GM10248 (cell line): ENCODE results near the gene ACY1.

ENCODE experiments used
- CTCF ChIA-PET: fragments of 300-600 bp; sonication (Branson Sonifier 250); formaldehyde crosslinking; extraction: SDS; loops from one replicate; lab custom pipeline; 2021; ENCODE audit warnings: antibody characterized with exemption; lab: Yijun Ruan, JAX
- POLR2A ChIA-PET: fragments of 350-650 bp; sonication (Branson Sonifier 250); formaldehyde crosslinking; extraction: SDS; loops from one replicate; lab custom pipeline; 2020; ENCODE audit warnings: antibody characterized with exemption; lab: Yijun Ruan, JAX
- DNase-seq: peaks from one replicate; pipeline ENCODE4 v3.0.0; 2012; ENCODE audit errors: extremely low spot score
- TF ChIP-seq, protein P1 (sequence below): IDR thresholded peaks from 2 replicates; pipeline ENCODE4 v1.5.1; 2012; ENCODE audit warnings: mild to moderate bottlenecking, low read depth; ENCODE audit errors: extremely low read depth, missing control alignments, control extremely low read depth

The ACY1 gene

DNA sequence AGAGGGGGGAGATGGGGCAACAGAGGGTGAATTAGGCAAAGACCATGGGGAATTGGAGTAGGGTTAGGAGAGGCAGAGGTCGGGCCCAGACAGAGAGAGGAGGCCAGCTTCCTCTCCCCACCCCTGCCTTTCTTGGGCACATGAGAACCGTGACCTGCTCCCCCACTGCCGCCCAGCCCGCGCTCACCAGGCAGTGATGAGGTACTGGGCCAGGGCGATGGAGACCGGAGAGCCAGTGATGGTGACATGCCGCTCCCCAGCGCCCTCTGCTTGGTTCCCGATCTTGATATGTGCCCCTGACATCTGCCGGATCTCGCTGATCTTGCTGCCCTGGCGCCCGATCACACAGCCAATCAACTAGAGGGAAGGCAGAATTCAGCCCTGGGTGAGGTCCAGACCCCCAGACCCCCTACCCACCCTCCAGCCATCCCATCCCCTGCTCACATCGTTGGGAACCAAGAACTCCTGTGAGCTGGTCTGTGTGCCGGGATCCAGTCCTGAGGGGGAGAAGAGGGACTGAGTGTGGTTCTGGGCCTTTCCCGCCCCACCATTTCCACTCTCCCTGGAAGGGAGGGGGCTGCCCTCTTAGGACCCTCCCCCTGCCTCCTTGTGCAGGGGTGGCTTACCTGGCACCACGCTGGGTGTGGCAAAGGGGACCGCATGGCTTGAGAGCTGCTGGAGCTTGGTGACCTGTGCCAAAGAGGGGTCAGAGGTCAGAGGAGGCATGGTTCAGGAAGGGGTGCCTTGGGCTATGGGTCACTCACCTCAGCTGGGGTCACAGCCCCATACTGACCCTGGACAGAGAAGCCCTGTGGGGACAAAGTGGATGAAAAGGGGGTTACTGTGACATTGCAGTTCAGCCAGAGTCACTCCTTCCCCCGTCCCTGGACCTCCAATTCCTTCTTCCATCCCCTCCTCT is 24.5 kb upstream of the ACY1 start:
- ChIA-PET POLR2A (no interaction called here), CTCF (interaction anchor here (1.2 to 1.7 kb wide), 3 partner anchors 15 to 17 kb away, joined by 4 to 5 read pairs (median 5); partner anchors contain the start of genes ABHD14A, ABHD14B and RRP9)
- TF ChIP-seq, protein P1, sequence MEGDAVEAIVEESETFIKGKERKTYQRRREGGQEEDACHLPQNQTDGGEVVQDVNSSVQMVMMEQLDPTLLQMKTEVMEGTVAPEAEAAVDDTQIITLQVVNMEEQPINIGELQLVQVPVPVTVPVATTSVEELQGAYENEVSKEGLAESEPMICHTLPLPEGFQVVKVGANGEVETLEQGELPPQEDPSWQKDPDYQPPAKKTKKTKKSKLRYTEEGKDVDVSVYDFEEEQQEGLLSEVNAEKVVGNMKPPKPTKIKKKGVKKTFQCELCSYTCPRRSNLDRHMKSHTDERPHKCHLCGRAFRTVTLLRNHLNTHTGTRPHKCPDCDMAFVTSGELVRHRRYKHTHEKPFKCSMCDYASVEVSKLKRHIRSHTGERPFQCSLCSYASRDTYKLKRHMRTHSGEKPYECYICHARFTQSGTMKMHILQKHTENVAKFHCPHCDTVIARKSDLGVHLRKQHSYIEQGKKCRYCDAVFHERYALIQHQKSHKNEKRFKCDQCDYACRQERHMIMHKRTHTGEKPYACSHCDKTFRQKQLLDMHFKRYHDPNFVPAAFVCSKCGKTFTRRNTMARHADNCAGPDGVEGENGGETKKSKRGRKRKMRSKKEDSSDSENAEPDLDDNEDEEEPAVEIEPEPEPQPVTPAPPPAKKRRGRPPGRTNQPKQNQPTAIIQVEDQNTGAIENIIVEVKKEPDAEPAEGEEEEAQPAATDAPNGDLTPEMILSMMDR = no peak
- DNase-seq = no peak

DNA sequence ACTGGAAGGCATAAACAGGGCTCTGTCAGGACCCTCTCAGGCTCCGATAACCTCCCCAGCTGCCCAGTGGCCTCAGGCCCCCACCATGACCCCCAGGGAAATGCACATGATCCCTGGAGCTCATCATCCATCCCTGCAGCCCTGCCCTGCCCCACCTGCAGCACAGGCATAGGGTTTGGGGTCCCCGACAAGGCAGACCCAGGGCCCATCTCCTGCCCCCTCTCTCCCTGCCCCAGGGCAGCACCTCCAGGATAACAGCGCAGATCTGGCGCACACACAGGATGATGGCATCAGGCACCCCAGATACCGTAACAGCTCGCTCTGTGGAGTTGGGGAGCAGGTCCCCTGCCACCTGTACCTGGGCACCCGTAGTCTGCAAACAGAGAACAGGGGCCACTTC is 23.7 kb upstream of the ACY1 start:
- ChIA-PET POLR2A (no interaction called here), CTCF (interaction anchor here (0.9 to 1.2 kb wide), 2 partner anchors 14 to 18 kb away, joined by 4 read pairs; partner anchors contain the start of genes ABHD14B and RRP9)
- TF ChIP-seq, protein P1 = no peak
- no peak for DNase-seq

DNA sequence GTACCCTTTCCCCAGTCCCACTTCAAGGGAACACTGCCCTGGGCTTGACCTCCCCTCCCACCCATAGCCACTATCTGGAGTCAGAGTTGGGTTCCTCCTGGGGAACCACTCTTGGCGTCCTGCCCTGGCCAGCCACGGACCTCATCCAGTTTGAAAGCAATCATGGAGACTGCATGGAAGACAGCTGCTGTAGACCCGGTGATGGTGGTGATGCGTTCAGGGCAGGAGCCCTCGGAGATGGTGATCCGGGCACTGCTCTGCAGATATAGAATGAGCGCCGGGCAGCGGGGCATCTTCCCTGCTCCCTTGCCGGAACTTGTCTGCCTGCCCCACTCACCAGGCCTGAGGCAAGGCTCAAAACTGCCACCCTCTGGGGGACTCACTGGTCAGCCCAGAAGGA is 22.9 kb upstream of the ACY1 start:
- no peak for DNase-seq
- TF ChIP-seq, protein P1 = no peak
- POLR2A ChIA-PET = no interaction called here
- CTCF ChIA-PET = interaction anchor here (0.9 to 5.9 kb wide), 3 partner anchors 13 to 19 kb away, joined by 4 to 43 read pairs (median 4); partner anchors contain the start of genes ABHD14A, ABHD14B and RRP9

DNA sequence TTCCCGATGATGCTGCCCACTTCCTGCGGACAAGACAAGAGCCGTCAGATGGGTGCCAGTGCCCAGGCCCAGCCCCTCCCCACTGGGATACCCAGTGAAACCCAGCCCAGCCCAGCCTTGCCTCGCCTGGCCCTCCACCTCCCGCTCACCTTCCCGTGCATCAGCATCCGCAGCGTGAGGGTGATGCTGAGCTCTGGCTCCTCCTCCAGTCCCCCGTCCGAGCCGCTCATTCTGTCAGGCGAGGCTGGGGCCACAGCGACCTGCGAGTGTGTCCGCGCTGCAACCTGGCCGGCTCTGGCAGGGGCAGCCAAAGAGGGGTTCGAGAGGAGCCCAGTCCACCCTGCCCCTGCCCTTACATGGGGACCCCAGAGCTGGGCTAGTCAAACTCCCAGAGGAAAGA is 22.3 kb upstream of the ACY1 start:
- TF ChIP-seq, protein P1 = no peak
- no peak for DNase-seq
- ChIA-PET CTCF (interaction anchor here (4.0 to 5.9 kb wide), 2 partner anchors 13 to 19 kb away, joined by 26 to 43 read pairs; partner anchors contain the start of genes ABHD14A, ABHD14B, PARP3 and RRP9), POLR2A (interaction anchor here (0.6 kb wide), 1 partner anchor 29 kb away, joined by 4 read pairs; no protein-coding TSS in a partner anchor)

DNA sequence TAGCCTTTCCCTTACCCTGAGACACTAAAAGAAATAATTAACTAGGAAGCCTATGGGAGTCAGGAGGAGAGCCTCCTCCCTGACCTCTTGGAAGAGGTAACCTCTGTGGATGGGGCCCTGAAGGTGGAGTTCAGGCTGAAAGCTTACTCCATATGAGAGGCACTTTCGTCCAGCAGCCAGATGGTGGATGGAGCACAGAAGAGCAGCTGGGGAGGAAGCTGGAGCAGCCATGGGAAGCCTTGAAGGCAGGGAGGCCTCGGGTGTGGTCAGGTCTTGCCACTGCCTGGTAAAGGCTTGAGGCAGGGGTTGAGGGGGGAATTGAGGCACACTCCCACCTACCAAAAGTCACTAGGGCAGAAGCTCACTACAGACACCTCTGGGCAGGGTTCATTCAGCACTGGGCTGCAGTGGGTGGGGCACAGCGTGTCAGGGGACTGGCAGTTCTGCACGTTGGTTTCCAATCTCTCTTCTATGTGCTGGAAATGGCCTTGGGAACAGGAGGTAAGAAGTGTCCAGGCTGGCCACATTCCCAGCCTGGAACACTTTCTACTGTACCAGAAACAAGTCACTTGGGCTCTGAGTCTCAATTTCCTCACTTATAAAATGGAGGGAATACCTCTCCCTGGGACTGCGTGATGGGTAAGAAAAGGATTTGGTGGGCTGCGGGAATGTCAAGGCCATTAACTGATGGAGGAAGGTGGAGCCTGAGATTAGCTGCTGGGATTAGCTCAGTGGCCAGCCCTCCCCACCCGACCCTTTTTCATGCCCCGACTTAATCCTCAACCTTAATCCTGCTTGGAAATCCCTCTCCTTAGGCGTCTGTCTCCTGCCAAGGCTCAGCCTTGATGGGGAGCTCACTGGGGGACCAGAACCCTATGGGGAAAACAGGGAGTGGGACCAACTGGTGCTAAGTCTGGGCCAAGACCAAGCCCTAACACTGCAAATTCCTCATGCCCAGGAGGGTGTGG is 21.4 kb upstream of the ACY1 start:
- ChIA-PET POLR2A (interaction anchor here (0.5 to 0.7 kb wide), 2 partner anchors 22 to 588 kb away, joined by 4 to 5 read pairs; no protein-coding TSS in a partner anchor), CTCF (interaction anchor here (0.8 to 5.9 kb wide), 8 partner anchors 7 to 92 kb away, joined by 3 to 43 read pairs (median 3); partner anchors contain the start of genes ABHD14A, ABHD14B, PARP3 and RRP9)
- TF ChIP-seq, protein P1 = no peak
- no peak for DNase-seq
